SK-N-MC (cell line): ENCODE measurements around the gene ZNF638.

Source experiments
- DNase-seq: peaks from one replicate; pipeline ENCODE4 v3.0.0-alpha.2; 2011; ENCODE audit warnings: low read depth, low spot score
- H3K27ac ChIP-seq: fragments of 200-600 bp; sonication (generic); 2 replicates; pipeline ENCODE4 v1.5.1; 2016; ENCODE audit warnings: mixed run types
- H3K36me3 ChIP-seq: fragments of 200-600 bp; sonication (generic); 2 replicates; pipeline ENCODE4 v1.6.1; 2017; ENCODE audit warnings: antibody characterized with exemption, low read length, mixed read lengths; ENCODE audit not compliant: insufficient read depth
- H3K4me3 ChIP-seq: fragments of 200-600 bp; sonication (generic); 2 replicates; pipeline ENCODE4 v1.5.1; 2016
- H3K9ac ChIP-seq: fragments of 200-600 bp; sonication (generic); 2 replicates; pipeline ENCODE4 v1.8.0; 2017; ENCODE audit warnings: mixed run types, mixed read lengths; ENCODE audit not compliant: insufficient read length
- H3K9me3 ChIP-seq: fragments of 200-600 bp; sonication (generic); 2 replicates; pipeline ENCODE4 v1.6.1; 2017; ENCODE audit warnings: low read depth, mild to moderate bottlenecking, antibody characterized with exemption, low read length, moderate library complexity, mixed read lengths
- EZH2 ChIP-seq: fragments of 200-600 bp; sonication (generic); IDR thresholded peaks from one replicate; pipeline ENCODE4 v1.6.1; 2017; ENCODE audit warnings: antibody characterized with exemption
- FOXP2 ChIP-seq: optimal IDR thresholded peaks from 2 replicates; pipeline ENCODE3; 2011; ENCODE audit warnings: mild to moderate bottlenecking, moderate library complexity; ENCODE audit not compliant: insufficient read depth; ENCODE audit errors: extremely low read length, control extremely low read depth
- POLR2AphosphoS5 ChIP-seq: IDR thresholded peaks from 2 replicates; pipeline ENCODE4 v1.6.1; 2012; ENCODE audit warnings: mild to moderate bottlenecking, low read depth, low read length, borderline replicate concordance

The ZNF638 gene

DNA sequence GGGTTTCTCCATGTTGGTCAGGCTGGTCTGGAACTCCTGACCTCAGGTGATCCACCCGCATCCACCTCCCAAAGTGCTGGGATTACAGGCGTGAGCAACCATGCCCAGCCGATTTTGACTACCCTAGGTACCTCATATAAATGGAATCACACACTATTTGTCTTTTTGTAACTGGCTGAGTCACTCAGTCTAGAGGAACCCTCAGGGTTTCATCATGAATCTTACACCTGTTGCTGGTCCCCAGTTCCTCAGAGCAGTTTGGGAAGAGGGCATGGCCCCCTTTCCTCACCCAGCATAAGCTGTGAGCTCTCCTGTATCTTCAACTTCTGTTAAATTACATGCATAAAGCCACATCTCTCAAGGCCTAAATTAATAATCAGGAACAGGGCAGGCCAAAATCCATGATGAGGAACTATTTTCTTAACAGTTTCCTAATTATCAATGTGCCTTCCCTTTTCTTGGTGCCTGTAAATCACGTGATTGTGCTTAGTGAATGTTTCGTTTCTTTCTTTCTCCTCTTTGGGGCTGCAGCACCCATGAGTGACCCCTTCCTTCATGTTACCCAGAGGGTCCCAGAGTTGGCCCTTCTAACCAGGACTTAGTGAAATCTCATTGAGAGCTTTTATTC lies 142.6 kb downstream of the ZNF638 start:
- Histone ChIP-seq H3K36me3 (no peaks in the 10 kb centered on the region), H3K4me3 (no peak overlapping the region), H3K9me3 (no peaks in the 10 kb centered on the region), H3K27ac (no peak overlapping the region), H3K9ac (no peak overlapping the region)
- DNase-seq: no peak
- TF ChIP-seq FOXP2 (no peak), EZH2 (no peak), POLR2AphosphoS5 (no peak)

DNA sequence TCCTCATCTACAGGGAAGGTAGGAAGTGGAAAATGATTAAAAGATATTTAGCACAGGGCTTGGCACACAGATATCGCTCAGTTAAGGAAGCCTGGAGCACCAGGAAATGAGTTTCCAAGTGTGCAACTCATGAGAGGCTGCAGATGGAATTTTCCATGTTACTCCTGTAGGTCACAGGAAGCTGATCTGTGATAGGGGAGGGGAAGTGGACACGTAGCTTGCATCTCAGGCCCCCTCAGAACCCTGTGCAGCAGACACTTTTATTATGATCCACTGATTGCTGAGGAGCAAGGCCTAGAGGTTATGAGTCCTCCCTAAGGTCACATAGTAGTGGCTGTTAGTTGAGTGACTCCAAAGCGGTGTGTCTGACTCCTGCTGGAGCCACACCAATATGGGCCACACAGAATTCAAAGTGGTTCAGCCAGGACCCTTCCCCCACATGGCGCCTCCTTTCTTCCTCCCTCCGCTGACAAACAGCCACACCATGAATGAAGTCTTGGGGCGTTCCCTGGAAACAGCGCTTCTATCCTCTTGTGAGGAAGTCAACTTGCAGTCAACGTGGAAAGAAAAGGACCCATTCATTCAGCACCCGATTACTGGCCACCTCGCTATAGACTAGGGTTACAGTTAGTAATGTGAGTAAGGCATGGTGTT lies 143.3 kb downstream of the ZNF638 start:
- Histone ChIP-seq H3K4me3 (no peak overlapping the region), H3K9me3 (no peaks in the 10 kb centered on the region)

DNA sequence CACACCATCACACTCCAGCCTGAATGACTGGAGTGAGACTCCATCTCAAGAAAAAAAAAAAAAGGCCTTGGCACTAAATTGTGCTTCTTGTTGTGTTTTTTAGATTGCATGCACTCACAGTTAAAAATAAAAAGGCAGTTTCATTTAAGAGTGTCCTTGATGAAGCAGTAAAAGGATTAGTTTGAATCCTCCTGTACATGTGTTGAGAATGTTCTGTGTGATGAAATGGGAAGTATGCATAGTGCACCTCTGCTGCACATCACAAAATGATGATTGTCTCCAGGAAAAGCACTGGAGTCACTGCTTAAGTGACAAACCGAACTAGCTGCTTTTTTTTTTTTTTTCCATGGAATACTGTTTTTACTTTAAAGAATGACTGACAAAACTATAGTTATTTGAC lies 144.9 kb downstream of the ZNF638 start:
- DNase-seq: no peak
- TF ChIP-seq EZH2: no peak
- TF ChIP-seq POLR2AphosphoS5: no peak
- no peak for TF ChIP-seq FOXP2
- H3K36me3 ChIP-seq: no peaks in the 10 kb centered on the region
- H3K9me3 ChIP-seq: no peaks in the 10 kb centered on the region
- H3K27ac ChIP-seq: no peak overlapping the region
- no peak overlapping the region for H3K4me3 ChIP-seq
- H3K9ac ChIP-seq: no peak overlapping the region

More for the DNA sequence above, 143.3 kb downstream of the ZNF638 start:
- no peak overlapping the region for H3K27ac ChIP-seq
- no peak for TF ChIP-seq FOXP2
- no peak for TF ChIP-seq POLR2AphosphoS5
- no peak for TF ChIP-seq EZH2
- DNase-seq: no peak
- H3K9ac ChIP-seq: no peak overlapping the region
- no peaks in the 10 kb centered on the region for H3K36me3 ChIP-seq

DNA sequence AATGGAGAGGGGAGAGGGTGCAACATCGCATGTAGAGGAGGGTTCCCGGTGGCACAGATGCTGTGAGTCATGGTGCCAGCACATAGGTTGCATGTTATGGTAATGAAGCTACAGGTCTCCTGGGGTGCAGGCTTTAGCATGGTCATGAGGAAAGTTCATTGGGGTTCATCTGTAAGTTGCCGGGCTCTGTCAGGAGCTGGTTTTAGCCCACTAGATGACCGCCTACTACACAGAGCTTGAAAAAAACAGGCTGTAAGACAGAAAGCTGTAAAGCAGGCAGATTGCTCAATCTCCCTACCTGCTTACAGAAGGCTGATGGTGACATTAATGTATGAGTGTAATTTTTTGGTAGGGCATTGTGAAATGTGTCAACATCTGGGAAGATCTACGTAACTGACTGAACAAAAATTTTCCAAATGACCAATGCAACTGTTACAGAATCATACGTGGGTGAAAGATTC lies 145.7 kb downstream of the ZNF638 start:
- no peak for DNase-seq
- TF ChIP-seq POLR2AphosphoS5 (no peak), FOXP2 (no peak), EZH2 (no peak)
- H3K9me3 ChIP-seq: no peaks in the 10 kb centered on the region
- no peaks in the 10 kb centered on the region for H3K36me3 ChIP-seq
- no peak overlapping the region for H3K4me3 ChIP-seq
- H3K27ac ChIP-seq: no peak overlapping the region
- no peak overlapping the region for H3K9ac ChIP-seq

DNA sequence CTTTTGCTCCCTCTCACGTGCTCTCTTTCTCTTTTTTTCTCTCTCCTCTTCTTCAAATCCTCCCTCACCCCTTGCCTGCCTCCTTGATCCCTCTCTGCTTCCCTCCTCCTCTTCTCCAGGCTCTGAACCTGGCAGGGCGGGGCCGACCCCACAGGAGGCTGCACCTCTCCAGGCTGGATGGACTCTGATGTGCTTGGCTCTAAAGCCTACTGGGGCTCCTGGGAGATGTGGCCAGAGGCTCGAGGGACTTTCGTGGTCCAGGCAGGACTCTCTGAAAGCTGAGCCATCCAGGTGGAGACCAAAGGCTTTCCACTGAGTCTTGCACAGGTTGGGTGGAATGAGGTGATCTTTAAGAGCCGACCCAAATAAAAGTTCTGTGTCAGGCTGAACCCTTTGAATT lies 147.2 kb downstream of the ZNF638 start:
- H3K36me3 ChIP-seq: no peaks in the 10 kb centered on the region
- H3K9ac ChIP-seq: no peak overlapping the region
- H3K4me3 ChIP-seq: no peak overlapping the region
- no peak overlapping the region for H3K27ac ChIP-seq
- H3K9me3 ChIP-seq: no peaks in the 10 kb centered on the region
- DNase-seq: no peak
- TF ChIP-seq POLR2AphosphoS5: no peak
- TF ChIP-seq EZH2: no peak
- no peak for TF ChIP-seq FOXP2

DNA sequence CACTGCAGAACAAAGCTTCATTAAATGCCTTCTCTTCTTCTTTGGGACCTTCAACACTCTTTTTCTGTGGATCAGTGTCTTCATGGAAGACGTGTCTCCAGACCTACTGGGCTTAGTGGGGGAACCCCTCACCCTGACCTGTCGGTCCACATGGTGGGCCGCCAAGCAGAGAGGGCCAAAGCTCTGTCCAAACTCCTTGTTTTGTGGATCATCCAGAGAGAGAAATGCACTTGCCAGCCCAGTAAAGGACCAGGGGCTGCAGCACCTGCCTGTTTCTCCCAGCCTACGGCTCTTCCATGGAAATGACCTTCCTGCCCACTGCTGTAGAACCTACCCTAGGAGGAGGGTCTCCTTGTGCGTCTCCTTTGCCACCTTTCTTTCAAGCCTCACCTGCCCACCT lies 147.7 kb downstream of the ZNF638 start:
- Histone ChIP-seq H3K27ac (no peak overlapping the region), H3K4me3 (no peak overlapping the region), H3K36me3 (no peaks in the 10 kb centered on the region), H3K9me3 (no peaks in the 10 kb centered on the region), H3K9ac (no peak overlapping the region)
- DNase-seq: no peak
- TF ChIP-seq POLR2AphosphoS5 (no peak), EZH2 (no peak), FOXP2 (no peak)

DNA sequence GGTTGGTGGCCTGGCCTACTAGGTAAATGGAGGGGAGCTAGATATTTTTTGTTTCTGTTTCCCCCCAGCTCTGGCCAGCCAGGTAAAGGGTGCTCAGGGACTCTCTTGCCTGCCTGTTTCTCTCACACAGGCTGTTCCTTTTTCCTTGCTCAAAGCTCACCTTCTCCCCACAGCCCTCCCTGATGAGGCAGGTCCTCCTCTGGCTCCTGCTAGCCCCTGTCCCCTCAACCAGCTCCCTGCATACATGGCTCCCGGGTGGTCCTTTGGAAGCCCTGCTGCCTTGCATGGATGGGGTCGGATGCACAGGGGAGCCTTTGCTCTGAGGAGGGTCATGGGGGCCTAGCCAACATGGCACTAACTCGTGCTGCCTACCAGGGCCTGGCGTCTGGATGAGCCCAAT lies 149.5 kb downstream of the ZNF638 start:
- Histone ChIP-seq H3K27ac (no peak overlapping the region), H3K9ac (no peak overlapping the region), H3K9me3 (no peaks in the 10 kb centered on the region), H3K36me3 (no peaks in the 10 kb centered on the region), H3K4me3 (no peak overlapping the region)
- TF ChIP-seq FOXP2: no peak
- TF ChIP-seq EZH2: no peak
- no peak for TF ChIP-seq POLR2AphosphoS5
- no peak for DNase-seq

DNA sequence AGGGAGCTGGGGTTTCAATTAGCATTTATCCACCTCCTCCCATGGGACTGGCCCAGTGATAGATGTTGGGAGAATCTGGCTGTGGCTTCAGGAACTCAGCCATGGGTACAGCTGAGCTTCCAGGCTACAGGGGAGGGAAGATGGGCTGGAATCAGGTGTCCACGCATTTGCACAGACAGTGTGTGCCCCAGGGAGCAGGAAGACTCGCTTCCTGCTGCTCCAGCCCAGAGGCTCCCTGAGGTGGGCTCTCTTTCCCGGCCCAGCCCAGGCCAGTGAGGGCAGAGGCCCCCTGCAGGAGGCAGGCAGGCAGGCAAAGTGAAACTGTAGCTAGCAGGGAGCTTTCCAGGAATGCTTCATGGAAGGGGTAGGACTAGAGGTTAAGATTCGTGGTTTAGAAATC lies 150.5 kb downstream of the ZNF638 start:
- H3K27ac ChIP-seq: no peak overlapping the region
- no peak overlapping the region for H3K4me3 ChIP-seq
- H3K36me3 ChIP-seq: no peaks in the 10 kb centered on the region
- DNase-seq: no peak
- TF ChIP-seq POLR2AphosphoS5 (no peak), EZH2 (no peak), FOXP2 (no peak)
- H3K9me3 ChIP-seq: no peaks in the 10 kb centered on the region
- H3K9ac ChIP-seq: no peak overlapping the region

DNA sequence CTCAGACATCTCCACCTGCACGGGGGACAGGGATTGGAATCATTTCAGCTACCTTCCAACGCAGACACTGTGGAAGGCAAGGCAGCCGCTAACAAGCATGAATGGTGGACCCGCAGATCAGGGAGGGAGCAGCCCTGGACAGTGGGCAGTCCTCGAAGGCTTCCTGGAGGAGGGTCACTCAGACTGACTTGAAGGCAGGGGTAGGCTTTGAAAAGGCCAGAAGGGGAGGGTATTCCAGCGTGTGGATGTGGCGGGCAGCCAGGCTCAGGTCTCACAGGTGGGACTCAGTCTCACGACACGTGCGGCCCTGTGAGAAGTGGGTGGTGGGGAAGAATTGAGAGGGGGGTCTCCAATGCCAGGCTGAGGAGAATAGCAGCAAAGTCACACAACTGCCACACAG lies 151.7 kb downstream of the ZNF638 start:
- no peaks in the 10 kb centered on the region for H3K36me3 ChIP-seq
- no peaks in the 10 kb centered on the region for H3K9me3 ChIP-seq
- TF ChIP-seq FOXP2 (no peak), EZH2 (no peak), POLR2AphosphoS5 (no peak)
- DNase-seq: no peak
- no peak overlapping the region for H3K4me3 ChIP-seq
- no peak overlapping the region for H3K27ac ChIP-seq
- no peak overlapping the region for H3K9ac ChIP-seq
